Fibroblast of skin of right quadriceps (primary cell): ENCODE results near the gene SLC5A2.
"Not testable (repeated sequence)": the region's sequence is repeated elsewhere in the genome, so short reads cannot be mapped to it uniquely, and the experiment has no call there.

Experiments used
- DNase-seq: peaks from one replicate; pipeline ENCODE4 v3.0.0-alpha.2; 2013

Gene SLC5A2

GRCh38 chr16:31483081-31483480 lies at the start of gene SLC5A2:
SLC5A2 (plus strand) TSS chr16:31483123; CDS start chr16:31483137, 14 bp downstream.
- DNase-seq, result no peak

- DNase-seq, result no peak
Observed at GRCh38 chr16:31435341-31436220, 47.3 kb upstream of the SLC5A2 start.

- DNase-seq, result no peak
Observed at GRCh38 chr16:31436221-31437045, 46.5 kb upstream of the SLC5A2 start.

- DNase-seq, result no peak
Observed at GRCh38 chr16:31438414-31438813, 44.5 kb upstream of the SLC5A2 start.

GRCh38 chr16:31439023-31439422 lies 43.9 kb upstream of the SLC5A2 start:
- not testable (repeated sequence) for DNase-seq

GRCh38 chr16:31439519-31439918 lies 43.4 kb upstream of the SLC5A2 start:
- no peak for DNase-seq

GRCh38 chr16:31440516-31441184 lies 42.3 kb upstream of the SLC5A2 start:
- DNase-seq, result no peak

- DNase-seq, result no peak
Observed at GRCh38 chr16:31441956-31442355, 41.0 kb upstream of the SLC5A2 start.

- DNase-seq, result not testable (repeated sequence)
Observed at GRCh38 chr16:31445931-31446330, 37.0 kb upstream of the SLC5A2 start.

- no peak for DNase-seq
Observed at GRCh38 chr16:31451201-31451600, 31.7 kb upstream of the SLC5A2 start.

GRCh38 chr16:31451681-31452351 lies 31.1 kb upstream of the SLC5A2 start:
- peak; percentile 75 for DNase-seq

GRCh38 chr16:31452631-31453106 lies 30.3 kb upstream of the SLC5A2 start:
- DNase-seq, result peak; percentile 90

- DNase-seq, result peak; percentile 56
Observed at GRCh38 chr16:31453255-31454204, 29.4 kb upstream of the SLC5A2 start.

GRCh38 chr16:31455601-31456314 lies 27.2 kb upstream of the SLC5A2 start:
- DNase-seq, result no peak

GRCh38 chr16:31456988-31457360 lies 25.9 kb upstream of the SLC5A2 start:
- DNase-seq, result no peak

GRCh38 chr16:31458073-31458843 lies 24.7 kb upstream of the SLC5A2 start:
- no peak for DNase-seq

- peak; percentile 98 for DNase-seq
Observed at GRCh38 chr16:31458844-31459686, 23.9 kb upstream of the SLC5A2 start, which contains the start of gene ARMC5. ARMC5 (plus strand) TSS chr16:31459501; CDS start chr16:31459525, 24 bp downstream.

GRCh38 chr16:31459687-31460581 lies 23.0 kb upstream of the SLC5A2 start:
- peak; percentile 99 for DNase-seq
